Brain microvascular endothelial cell (primary cell): Measurements from ENCODE around the gene SCFD1.

Experiments
- DNase-seq: peaks from one replicate; pipeline ENCODE4 v3.0.0-alpha.2; 2020
- H3K27ac ChIP-seq: fragments of 250-450 bp; sonication (Bioruptor Pico); 2 replicates; pipeline ENCODE4 v1.5.1; 2020; ENCODE audit warnings: mild to moderate bottlenecking, moderate library complexity
- H3K27me3 ChIP-seq: fragments of 250-450 bp; sonication (Bioruptor Pico); replicated peaks from 2 replicates; pipeline ENCODE4 v1.5.1; 2020; ENCODE audit warnings: mild to moderate bottlenecking
- H3K36me3 ChIP-seq: fragments of 250-450 bp; sonication (Bioruptor Pico); replicated peaks from 2 replicates; pipeline ENCODE4 v1.5.1; 2020; ENCODE audit warnings: mild to moderate bottlenecking
- H3K4me3 ChIP-seq: 2 replicates; pipeline ENCODE4 v1.5.1; 2011; ENCODE audit warnings: low read depth, mild to moderate bottlenecking, control low read depth, low read length, moderate library complexity
- in situ Hi-C: cut with HindIII; loops from 2 replicates; pipeline ENCODE4 v1.10.0; 2017; ENCODE audit warnings: low sequenced_read_pairs, low pct_ligation_motif_present
- TF ChIP-seq, protein P1 (sequence below): IDR thresholded peaks from 2 replicates; pipeline ENCODE4 v1.5.1; 2011; ENCODE audit warnings: low read depth, mild to moderate bottlenecking, moderate library complexity, low read length, control low read depth, inconsistent platforms; ENCODE audit errors: missing control alignments

The SCFD1 gene

DNA sequence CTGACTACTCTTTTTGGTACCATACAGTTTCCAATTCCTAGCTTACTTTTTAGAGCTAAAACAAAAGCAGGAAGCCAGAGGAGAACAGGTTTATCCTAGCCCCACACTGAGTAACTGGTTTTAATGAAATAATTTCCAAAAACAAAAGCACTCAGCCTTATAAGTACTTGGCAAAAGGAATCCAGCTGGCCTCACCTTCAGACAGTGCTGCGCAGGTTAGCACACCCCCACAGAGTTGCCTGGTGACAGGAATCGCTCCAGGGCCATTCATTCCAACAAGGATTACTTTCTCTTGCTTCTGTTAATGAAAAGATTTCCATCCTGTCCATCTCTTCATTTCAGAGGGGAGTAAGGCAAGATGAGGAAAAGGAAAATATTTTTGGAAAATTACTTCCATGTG, 84.6 kb downstream of the SCFD1 start:
- H3K36me3 ChIP-seq: peaks cover 17% of the 10 kb centered on the region

DNA sequence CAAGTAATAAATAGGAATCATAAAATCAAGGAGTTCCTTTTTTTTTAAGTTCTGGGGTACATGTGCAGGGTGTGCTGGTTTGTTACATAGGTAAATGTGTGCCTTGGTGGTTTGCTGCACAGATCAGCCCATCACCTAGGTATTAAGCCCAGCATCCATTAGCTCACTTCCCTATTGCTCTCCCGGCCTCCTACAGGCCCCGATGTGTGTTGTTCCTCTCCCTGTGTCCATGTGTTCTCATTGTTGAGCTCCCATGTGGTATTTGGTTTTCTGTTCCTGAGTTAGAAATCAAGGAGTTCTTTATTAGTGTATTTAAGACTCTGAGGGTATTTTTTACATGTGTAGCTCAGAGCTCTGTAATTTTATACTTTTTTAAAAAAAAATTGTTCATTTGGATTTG, 86.0 kb downstream of the SCFD1 start:
- in situ Hi-C loops: no loop called here
- peaks cover 17% of the 10 kb centered on the region for H3K36me3 ChIP-seq
- no peaks in the 10 kb centered on the region for H3K27me3 ChIP-seq
- DNase-seq: no peak
- TF ChIP-seq, protein P1, sequence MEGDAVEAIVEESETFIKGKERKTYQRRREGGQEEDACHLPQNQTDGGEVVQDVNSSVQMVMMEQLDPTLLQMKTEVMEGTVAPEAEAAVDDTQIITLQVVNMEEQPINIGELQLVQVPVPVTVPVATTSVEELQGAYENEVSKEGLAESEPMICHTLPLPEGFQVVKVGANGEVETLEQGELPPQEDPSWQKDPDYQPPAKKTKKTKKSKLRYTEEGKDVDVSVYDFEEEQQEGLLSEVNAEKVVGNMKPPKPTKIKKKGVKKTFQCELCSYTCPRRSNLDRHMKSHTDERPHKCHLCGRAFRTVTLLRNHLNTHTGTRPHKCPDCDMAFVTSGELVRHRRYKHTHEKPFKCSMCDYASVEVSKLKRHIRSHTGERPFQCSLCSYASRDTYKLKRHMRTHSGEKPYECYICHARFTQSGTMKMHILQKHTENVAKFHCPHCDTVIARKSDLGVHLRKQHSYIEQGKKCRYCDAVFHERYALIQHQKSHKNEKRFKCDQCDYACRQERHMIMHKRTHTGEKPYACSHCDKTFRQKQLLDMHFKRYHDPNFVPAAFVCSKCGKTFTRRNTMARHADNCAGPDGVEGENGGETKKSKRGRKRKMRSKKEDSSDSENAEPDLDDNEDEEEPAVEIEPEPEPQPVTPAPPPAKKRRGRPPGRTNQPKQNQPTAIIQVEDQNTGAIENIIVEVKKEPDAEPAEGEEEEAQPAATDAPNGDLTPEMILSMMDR: no peak
- H3K4me3 ChIP-seq: no peak overlapping the region
- no peak overlapping the region for H3K27ac ChIP-seq

More for the DNA sequence above, 84.6 kb downstream of the SCFD1 start:
- TF ChIP-seq, protein P1: no peak
- no peak for DNase-seq
- no peaks in the 10 kb centered on the region for H3K27me3 ChIP-seq
- no peak overlapping the region for H3K27ac ChIP-seq
- no peak overlapping the region for H3K4me3 ChIP-seq
- in situ Hi-C loops: no loop called here

DNA sequence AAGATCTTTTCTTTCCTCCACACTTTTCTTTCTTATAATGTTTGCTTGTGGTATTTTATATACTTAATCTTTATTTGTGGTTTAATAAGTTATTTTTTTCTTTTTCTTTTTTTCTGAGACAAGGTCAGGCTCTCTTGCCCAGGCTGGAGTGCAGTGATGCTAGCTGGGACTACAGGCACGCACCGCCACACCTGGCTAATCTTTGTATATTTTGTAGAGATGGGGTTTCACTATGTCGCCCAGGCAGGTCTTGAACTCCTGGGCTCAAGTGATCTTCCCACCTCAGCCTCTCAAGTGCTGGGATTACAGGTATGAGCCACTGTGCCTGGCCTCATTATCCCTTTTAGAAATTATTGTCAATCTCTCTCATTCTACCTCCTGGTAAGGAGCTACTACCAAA, 87.1 kb downstream of the SCFD1 start:
- Histone ChIP-seq H3K4me3 (no peak overlapping the region), H3K27ac (no peak overlapping the region), H3K36me3 (peaks cover 17% of the 10 kb centered on the region), H3K27me3 (no peaks in the 10 kb centered on the region)
- TF ChIP-seq, protein P1: no peak
- DNase-seq: no peak
- in situ Hi-C loops: no loop called here

DNA sequence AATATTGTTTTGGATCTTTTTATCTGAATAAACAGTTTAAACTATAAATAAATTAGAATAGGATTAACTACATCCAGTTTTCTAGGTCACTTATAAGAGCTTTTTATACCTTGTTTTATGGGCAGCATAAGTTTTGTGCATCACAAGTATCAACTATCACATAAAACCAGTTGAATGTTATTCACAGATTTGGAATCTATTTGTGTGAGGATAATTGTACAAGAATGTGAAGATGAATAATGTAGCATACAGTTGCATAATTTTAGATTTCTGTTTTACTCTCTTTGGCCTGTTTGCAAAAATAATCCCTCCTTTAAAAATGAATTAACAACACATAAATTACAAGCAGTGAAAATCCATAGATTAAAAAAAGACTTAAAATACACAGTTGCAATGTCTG, 88.8 kb downstream of the SCFD1 start:
- Histone ChIP-seq H3K27me3 (no peaks in the 10 kb centered on the region), H3K4me3 (no peak overlapping the region), H3K36me3 (peaks cover 15% of the 10 kb centered on the region), H3K27ac (no peak overlapping the region)
- DNase-seq: no peak
- in situ Hi-C loops: no loop called here
- TF ChIP-seq, protein P1: no peak

DNA sequence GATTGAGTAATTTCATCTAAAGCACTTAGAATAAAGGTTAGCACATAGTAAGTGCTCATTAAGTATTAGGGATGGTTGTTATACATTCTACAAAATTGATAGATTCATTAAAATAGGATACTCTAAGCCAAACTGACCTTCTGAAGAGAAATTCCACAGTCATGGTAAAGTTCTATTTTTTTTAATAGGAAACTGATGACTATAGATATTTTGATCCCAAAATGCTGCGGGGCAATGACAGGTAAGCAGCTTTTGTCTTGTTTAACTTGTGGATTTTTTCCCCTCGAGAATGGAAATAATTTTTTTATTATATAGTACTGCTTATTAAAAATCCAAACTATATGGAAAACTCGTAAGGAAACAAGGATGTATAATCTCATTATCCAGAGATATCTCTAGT, 97.0 kb downstream of the SCFD1 start:
- no peaks in the 10 kb centered on the region for H3K27me3 ChIP-seq
- H3K36me3 ChIP-seq: peaks cover 21% of the 10 kb centered on the region
- TF ChIP-seq, protein P1: no peak
- no peak for DNase-seq
- no peak overlapping the region for H3K4me3 ChIP-seq
- in situ Hi-C loops: no loop called here
- H3K27ac ChIP-seq: no peak overlapping the region

DNA sequence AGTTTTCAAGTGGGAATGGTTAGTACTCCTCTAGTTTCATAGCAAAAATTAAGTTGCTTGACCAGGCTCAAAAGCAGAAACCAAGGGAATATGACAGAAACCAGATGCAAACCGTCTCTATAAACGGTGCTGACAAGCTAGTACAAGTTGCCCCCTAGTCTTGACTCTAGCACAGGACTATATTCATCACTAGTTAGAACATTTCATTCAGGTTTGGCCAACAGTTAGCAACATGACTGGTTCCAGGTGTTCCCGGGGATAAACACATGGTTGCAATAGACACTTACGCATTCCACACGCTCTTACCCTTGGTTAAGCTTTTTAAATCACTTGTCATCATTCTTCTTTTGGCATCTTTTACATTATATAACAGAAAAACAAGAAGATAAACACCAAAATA, 103.6 kb downstream of the SCFD1 start:
- peaks cover 28% of the 10 kb centered on the region for H3K36me3 ChIP-seq
- no peak overlapping the region for H3K4me3 ChIP-seq
- in situ Hi-C loops: no loop called here
- DNase-seq: no peak
- H3K27me3 ChIP-seq: no peaks in the 10 kb centered on the region
- TF ChIP-seq, protein P1: no peak
- no peak overlapping the region for H3K27ac ChIP-seq
